Upper lobe of left lung (tissue), 6 donors: ENCODE measurements around the gene SH3PXD2A. TPM values are rescaled to one million over a fixed set of nuclear protein-coding genes. Genes with fewer than 3 reads are reported as not detected.
A peak's percentile ranks its signal among the peaks of the same experiment; 100 is the strongest.

ENCODE experiments used
- ATAC-seq, 2 donors: fragments of 200-7000 bp; cut with Tn5 transposase; one replicate each; pipeline ENCODE4 v1.9.1; 2022; ENCODE audit warnings: mild to moderate bottlenecking in 2 of 2, moderate library complexity in 2 of 2; ENCODE audit not compliant: low FRiP score in 2 of 2
- DNase-seq, 2 donors: peaks; one replicate each; pipeline ENCODE4 v3.0.0-alpha.2; 2019 to 2020
- H3K27ac ChIP-seq, 4 donors: fragments of 200-600 bp; sonication (generic); one replicate each; pipeline ENCODE4 v1.5.1; 2016 to 2019
- H3K27me3 ChIP-seq, 4 donors: fragments of 200-600 bp; sonication (generic); one replicate each; pipeline ENCODE4 v1.5.1; 2017 to 2019
- H3K36me3 ChIP-seq, 4 donors: fragments of 200-600 bp; sonication (generic); one replicate each; pipeline ENCODE4 v1.5.1; 2016 to 2019
- H3K4me1 ChIP-seq, 4 donors: fragments of 200-600 bp; sonication (generic); one replicate each; pipeline ENCODE4 v1.5.1; 2018 to 2019
- H3K4me3 ChIP-seq, 4 donors: fragments of 200-600 bp; sonication (generic); one replicate each; pipeline ENCODE4 v1.5.1; 2017 to 2019; ENCODE audit warnings: mild to moderate bottlenecking in 2 of 4, moderate library complexity in 1 of 4
- H3K9me3 ChIP-seq, 4 donors: fragments of 200-600 bp; sonication (generic); one replicate each; pipeline ENCODE4 v1.5.1; 2018 to 2019
- EP300 ChIP-seq, 4 donors: sonication (generic); formaldehyde crosslinking; IDR thresholded peaks; one replicate each; pipeline ENCODE4 v1.5.1; 2017; ENCODE audit warnings: antibody characterized with exemption in 4 of 4, control low read depth in 2 of 4
- POLR2A ChIP-seq, 4 donors: fragments of 450-650 bp; IDR thresholded peaks; one replicate each; pipeline ENCODE4 v1.5.1; 2016 to 2017; ENCODE audit warnings: antibody characterized with exemption in 4 of 4, mild to moderate bottlenecking in 2 of 4
- POLR2AphosphoS5 ChIP-seq, 2 donors: sonication (generic); formaldehyde crosslinking; IDR thresholded peaks; one replicate each; pipeline ENCODE4 v1.5.1; 2017; ENCODE audit warnings: antibody characterized with exemption in 2 of 2
- WGBS, 2 donors: methylation state at CpG; one replicate each; pipeline ENCODE4 v1.1.5; 2017 to 2018; 5-methylcytosine and 5-hydroxymethylcytosine counted together
- total RNA-seq, 6 donors: library from RNA; depleted of rRNA in 4 of 6; stranded (reverse); fragments of >200 nt in 4 of 6; gene quantifications; one replicate each; pipeline versions ENCODE4 v1.1.0 to v1.2.1, GENCODE V29; 2016 to 2021
- TF ChIP-seq, protein P1 (sequence below), 6 experiments: fragments of 450-650 bp in 4 of 6; fragments of 200-600 bp in 2 of 6; sonication (generic) in 2 of 6; IDR thresholded peaks; one replicate each; pipeline ENCODE4 v1.5.1; 2016 to 2019; ENCODE audit warnings: antibody characterized with exemption in 6 of 6
- donor health status: DM: no; HTN: no; CAD: no; lungs with moderate emphysema.
- donor health status: DM: no; HTN: yes; CAD: no; lungs with severe emphysema.

The SH3PXD2A gene
- total RNA-seq, 6 donors from 2014 or later = 19.6 to 42.2 (median 30.8) TPM

DNA sequence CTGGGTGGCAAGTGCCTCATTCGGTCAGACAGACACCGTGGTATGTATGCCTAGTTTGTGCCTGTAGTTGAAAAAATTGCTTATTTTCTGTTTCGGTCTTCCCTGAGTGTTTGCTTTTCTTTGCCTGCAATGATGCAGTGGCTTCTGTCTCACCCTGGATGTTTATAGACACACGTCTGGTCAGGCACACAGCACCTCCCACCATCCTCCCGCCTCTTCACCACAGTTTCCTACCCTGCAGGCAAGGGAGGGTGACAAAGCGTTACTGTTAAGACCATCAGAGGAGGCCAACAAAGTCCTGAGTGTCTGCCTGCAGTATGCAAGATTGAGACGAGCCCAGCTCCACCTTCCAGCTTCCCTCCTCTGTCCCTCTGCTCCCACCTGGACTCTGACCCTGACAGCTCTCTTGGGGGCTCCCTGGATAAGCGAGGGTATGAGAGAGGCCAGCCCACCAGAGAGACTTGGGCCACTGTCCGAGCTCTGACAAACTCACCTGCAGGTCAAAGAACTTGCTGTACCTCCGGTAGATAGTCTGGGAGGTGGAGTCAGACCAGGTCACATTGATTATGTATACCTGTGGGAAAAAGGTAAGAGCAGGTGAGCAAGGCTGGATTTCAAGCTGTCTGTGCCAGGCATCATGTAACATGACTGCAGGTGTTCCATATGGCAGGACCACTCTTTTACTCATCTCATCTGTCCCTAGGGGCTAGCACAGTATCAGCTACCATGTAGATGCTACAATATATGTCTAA, 54.4 kb downstream of the SH3PXD2A start:
- Histone ChIP-seq H3K4me1 (peaks cover 0 to 4% (median 0%) of the 10 kb centered on the region in 4 donors), H3K36me3 (peaks cover 0 to 11% (median 3%) of the 10 kb centered on the region in 4 donors), H3K4me3 (no peak overlapping the region), H3K9me3 (no peaks in the 10 kb centered on the region), H3K27me3 (no peaks in the 10 kb centered on the region), H3K27ac (peak overlapping the region in 1 of 4 donors; percentile 11)
- DNase-seq (no peak), ATAC-seq (no peak)
- WGBS, 2 donors = 51 to 72% methylated on average over 8 to 10 of the region's 10 CpGs
- TF ChIP-seq POLR2AphosphoS5 (IDR thresholded peaks at IDR 0.05) = no peak

DNA sequence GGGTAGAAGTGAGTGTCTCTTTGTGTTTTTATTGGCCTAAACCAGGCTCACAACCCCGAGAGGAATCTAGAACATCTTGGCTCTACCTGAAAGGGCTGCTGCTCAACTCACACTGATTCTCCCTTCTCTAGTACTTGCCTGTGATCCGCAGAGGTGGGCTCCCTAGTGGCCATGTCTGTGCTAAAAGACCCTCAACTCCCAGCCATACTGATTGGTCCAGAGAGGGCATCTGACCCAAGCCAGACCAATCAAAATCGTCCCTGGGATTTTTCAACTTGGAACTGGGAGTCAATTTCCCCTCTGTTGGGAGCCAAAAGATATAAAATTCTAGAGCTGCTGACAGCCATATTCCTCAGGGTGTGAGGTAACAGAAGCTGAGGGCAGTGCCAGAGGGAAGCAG, 55.3 kb downstream of the SH3PXD2A start:
- DNase-seq (no peak), ATAC-seq (no peak)
- H3K9me3 ChIP-seq = no peaks in the 10 kb centered on the region
- WGBS, 2 donors = 93 to 94% methylated on average over 3 of the region's 3 CpGs
- TF ChIP-seq POLR2AphosphoS5 (IDR thresholded peaks at IDR 0.05) = no peak
- no peak overlapping the region for H3K27ac ChIP-seq
- peaks cover 1 to 12% (median 4%) of the 10 kb centered on the region in 4 donors for H3K4me1 ChIP-seq
- H3K4me3 ChIP-seq = no peak overlapping the region
- peaks cover 0 to 11% (median 3%) of the 10 kb centered on the region in 4 donors for H3K36me3 ChIP-seq
- no peaks in the 10 kb centered on the region for H3K27me3 ChIP-seq

DNA sequence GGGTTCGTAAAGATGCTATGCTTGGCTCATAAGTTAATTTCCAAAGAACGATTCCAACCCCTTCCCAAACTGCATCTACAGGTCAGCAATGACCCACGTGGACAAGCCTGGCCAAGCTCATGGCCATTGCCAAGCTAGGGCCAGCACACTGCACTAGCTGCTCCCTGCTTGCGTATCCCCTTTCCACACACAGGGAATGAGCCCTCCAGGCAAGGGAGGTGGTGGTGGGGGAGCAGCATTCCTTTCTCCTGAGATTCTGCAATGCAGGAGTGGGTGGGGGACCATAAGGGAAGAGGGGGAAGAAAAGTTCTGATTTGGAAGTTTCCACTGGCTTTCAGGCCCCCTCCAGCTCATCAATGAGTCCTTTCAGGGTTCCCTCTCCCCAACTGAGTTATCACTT, 56.0 kb downstream of the SH3PXD2A start:
- H3K9me3 ChIP-seq = no peaks in the 10 kb centered on the region
- no peak overlapping the region for H3K4me3 ChIP-seq
- 94 to 95% methylated on average over 4 of the region's 4 CpGs for WGBS, 2 donors
- TF ChIP-seq EP300 (IDR thresholded peaks at IDR 0.05) = no peak
- no peak for TF ChIP-seq POLR2A (IDR thresholded peaks at IDR 0.05)
- TF ChIP-seq POLR2AphosphoS5 (IDR thresholded peaks at IDR 0.05) = no peak
- TF ChIP-seq, protein P1, sequence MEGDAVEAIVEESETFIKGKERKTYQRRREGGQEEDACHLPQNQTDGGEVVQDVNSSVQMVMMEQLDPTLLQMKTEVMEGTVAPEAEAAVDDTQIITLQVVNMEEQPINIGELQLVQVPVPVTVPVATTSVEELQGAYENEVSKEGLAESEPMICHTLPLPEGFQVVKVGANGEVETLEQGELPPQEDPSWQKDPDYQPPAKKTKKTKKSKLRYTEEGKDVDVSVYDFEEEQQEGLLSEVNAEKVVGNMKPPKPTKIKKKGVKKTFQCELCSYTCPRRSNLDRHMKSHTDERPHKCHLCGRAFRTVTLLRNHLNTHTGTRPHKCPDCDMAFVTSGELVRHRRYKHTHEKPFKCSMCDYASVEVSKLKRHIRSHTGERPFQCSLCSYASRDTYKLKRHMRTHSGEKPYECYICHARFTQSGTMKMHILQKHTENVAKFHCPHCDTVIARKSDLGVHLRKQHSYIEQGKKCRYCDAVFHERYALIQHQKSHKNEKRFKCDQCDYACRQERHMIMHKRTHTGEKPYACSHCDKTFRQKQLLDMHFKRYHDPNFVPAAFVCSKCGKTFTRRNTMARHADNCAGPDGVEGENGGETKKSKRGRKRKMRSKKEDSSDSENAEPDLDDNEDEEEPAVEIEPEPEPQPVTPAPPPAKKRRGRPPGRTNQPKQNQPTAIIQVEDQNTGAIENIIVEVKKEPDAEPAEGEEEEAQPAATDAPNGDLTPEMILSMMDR (IDR thresholded peaks at IDR 0.05) = no peak
- peaks cover 0 to 11% (median 3%) of the 10 kb centered on the region in 4 donors for H3K36me3 ChIP-seq
- no peaks in the 10 kb centered on the region for H3K27me3 ChIP-seq
- peaks cover 6 to 19% (median 11%) of the 10 kb centered on the region in 4 donors for H3K4me1 ChIP-seq
- H3K27ac ChIP-seq = no peak overlapping the region
- ATAC-seq (no peak), DNase-seq (no peak)

DNA sequence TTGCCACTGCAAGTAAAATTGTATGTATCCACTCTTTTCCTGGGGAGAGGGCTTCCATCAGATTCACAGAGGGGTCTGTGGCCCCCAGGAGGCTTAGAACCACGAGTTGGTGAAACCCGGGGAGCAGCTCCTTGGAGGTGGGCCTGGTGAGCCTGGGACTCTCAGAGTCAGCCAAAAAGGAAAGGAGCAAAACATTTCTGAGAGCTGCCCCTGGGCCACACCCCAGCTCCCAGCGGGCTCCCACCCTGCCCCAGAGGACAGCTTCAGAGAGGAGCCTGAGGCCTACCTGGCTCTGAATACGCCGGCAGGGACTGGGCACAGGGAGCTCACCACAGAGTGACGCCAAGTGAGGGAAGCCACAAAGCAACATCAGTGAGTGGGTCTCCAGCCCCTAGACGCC, 56.9 kb downstream of the SH3PXD2A start:
- H3K27ac ChIP-seq = no peak overlapping the region
- ATAC-seq (no peak), DNase-seq (no peak)
- peaks cover 6 to 26% (median 19%) of the 10 kb centered on the region in 4 donors for H3K4me1 ChIP-seq
- H3K4me3 ChIP-seq = no peak overlapping the region
- peaks cover 0 to 11% (median 3%) of the 10 kb centered on the region in 4 donors for H3K36me3 ChIP-seq
- TF ChIP-seq POLR2A (IDR thresholded peaks at IDR 0.05) (no peak), POLR2AphosphoS5 (IDR thresholded peaks at IDR 0.05) (no peak), EP300 (IDR thresholded peaks at IDR 0.05) (no peak)
- TF ChIP-seq, protein P1 (IDR thresholded peaks at IDR 0.05) = no peak
- H3K27me3 ChIP-seq = no peaks in the 10 kb centered on the region
- WGBS, 2 donors = 92 to 96% methylated on average over 3 to 7 of the region's 7 CpGs
- no peaks in the 10 kb centered on the region for H3K9me3 ChIP-seq

DNA sequence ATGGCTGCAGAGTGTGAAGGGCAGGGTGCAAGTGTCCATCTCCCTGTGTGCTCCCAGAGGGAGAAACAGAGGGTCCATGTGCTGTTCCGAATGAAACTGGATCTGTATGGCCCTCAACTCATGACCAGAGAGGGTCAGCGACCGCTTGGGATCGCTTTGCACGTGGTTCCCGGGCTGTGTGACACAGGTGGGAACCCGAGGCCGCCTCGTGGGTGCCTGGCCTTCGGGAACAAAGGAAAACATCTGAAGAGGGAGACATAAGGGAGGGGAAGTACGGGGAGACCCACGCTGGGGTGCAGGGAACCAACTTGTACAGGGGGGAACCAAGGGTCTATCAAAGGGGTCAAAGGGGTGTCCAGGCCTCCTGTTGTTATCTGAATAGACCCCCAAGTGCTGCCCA, 57.5 kb downstream of the SH3PXD2A start:
- TF ChIP-seq POLR2AphosphoS5 (IDR thresholded peaks at IDR 0.05) = no peak
- TF ChIP-seq EP300 (IDR thresholded peaks at IDR 0.05) = no peak
- TF ChIP-seq, protein P1 (IDR thresholded peaks at IDR 0.05) = no peak
- TF ChIP-seq POLR2A (IDR thresholded peaks at IDR 0.05) = no peak
- peaks cover 6 to 33% (median 25%) of the 10 kb centered on the region in 4 donors for H3K4me1 ChIP-seq
- H3K36me3 ChIP-seq = peaks cover 0 to 11% (median 3%) of the 10 kb centered on the region in 4 donors
- no peaks in the 10 kb centered on the region for H3K27me3 ChIP-seq
- no peak for DNase-seq
- H3K27ac ChIP-seq = no peak overlapping the region
- ATAC-seq = no peak
- WGBS, 2 donors = 89 to 96% methylated on average over 12 of the region's 12 CpGs
- H3K4me3 ChIP-seq = no peak overlapping the region
- H3K9me3 ChIP-seq = no peaks in the 10 kb centered on the region
